Measurements from ENCODE around the gene CCSER1. TPM values are rescaled to one million over a fixed set of nuclear protein-coding genes. Genes with fewer than 3 reads are reported as not detected.

Gene CCSER1
- polyA plus RNA-seq, 1 donor from 2014 or later = 20.8 TPM

DNA sequence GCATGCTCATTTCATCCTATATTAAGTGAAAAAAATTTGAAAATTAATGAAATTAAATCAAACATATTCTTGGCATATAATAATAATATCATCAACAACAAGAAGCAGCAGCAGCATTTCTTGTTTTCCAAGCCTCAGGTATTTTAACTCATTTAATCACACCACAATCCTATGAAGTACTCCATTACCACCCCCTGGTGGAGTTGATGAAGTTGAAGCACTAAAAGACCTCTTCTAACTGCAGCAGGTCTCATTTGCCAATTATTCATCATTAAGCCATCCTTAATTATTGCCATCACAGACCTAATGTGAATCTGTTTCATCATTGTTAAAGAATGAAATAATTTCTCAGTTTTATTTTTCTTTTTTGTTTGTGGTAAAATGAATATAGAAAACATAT is 1375.2 kb downstream of the CCSER1 start:
- H3K9me2 ChIP-seq (ENCODE audit: insufficient read depth, low read length) = no peaks in the 10 kb centered on the region
- no peak overlapping the region for H3K4me3 ChIP-seq (ENCODE audit: low read length)
- H3K9ac ChIP-seq (ENCODE audit: low read length) = no peak overlapping the region
- H3K9me3 ChIP-seq (ENCODE audit: low read length) = no peaks in the 10 kb centered on the region
- H3K27ac ChIP-seq (ENCODE audit: low read length) = no peak overlapping the region
- H3K4me2 ChIP-seq (ENCODE audit: low read length) = no peak overlapping the region
- no peaks in the 10 kb centered on the region for H4K20me1 ChIP-seq (ENCODE audit: insufficient read depth)
- H3K79me2 ChIP-seq (replicated peaks; ENCODE audit: insufficient read depth, low read length) = no peaks in the 10 kb centered on the region
- no peaks in the 10 kb centered on the region for H3K36me3 ChIP-seq (ENCODE audit: insufficient read depth, low read length)
- no peaks in the 10 kb centered on the region for H3F3A ChIP-seq (ENCODE audit: insufficient read depth, low read length, poor library complexity, severe bottlenecking)
- H3K27me3 ChIP-seq (ENCODE audit: insufficient read depth, low read depth, low read length) = no peaks in the 10 kb centered on the region
- no peak overlapping the region for H2AFZ ChIP-seq (ENCODE audit: low read depth, low read length)
- TF ChIP-seq SMC3 (conservative IDR thresholded peaks at IDR 0.05; ENCODE audit: poor library complexity) = no peak
- TF ChIP-seq EP300 (conservative IDR thresholded peaks at IDR 0.05; ENCODE audit: poor library complexity, severe bottlenecking) = no peak
- no peak for TF ChIP-seq POLR2AphosphoS5 (IDR thresholded peaks at IDR 0.05)
- TF ChIP-seq EZH2 (IDR thresholded peaks at IDR 0.05; ENCODE audit: borderline replicate concordance, insufficient read depth, low read length, poor library complexity, severe bottlenecking) = no peak
- no peak for TF ChIP-seq TAF1 (IDR thresholded peaks at IDR 0.05; ENCODE audit: low read depth)
- TF ChIP-seq, protein P1, sequence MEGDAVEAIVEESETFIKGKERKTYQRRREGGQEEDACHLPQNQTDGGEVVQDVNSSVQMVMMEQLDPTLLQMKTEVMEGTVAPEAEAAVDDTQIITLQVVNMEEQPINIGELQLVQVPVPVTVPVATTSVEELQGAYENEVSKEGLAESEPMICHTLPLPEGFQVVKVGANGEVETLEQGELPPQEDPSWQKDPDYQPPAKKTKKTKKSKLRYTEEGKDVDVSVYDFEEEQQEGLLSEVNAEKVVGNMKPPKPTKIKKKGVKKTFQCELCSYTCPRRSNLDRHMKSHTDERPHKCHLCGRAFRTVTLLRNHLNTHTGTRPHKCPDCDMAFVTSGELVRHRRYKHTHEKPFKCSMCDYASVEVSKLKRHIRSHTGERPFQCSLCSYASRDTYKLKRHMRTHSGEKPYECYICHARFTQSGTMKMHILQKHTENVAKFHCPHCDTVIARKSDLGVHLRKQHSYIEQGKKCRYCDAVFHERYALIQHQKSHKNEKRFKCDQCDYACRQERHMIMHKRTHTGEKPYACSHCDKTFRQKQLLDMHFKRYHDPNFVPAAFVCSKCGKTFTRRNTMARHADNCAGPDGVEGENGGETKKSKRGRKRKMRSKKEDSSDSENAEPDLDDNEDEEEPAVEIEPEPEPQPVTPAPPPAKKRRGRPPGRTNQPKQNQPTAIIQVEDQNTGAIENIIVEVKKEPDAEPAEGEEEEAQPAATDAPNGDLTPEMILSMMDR (IDR thresholded peaks at IDR 0.05; ENCODE audit: poor library complexity, severe bottlenecking) = no peak
- TF ChIP-seq REST (IDR thresholded peaks at IDR 0.05; ENCODE audit: borderline replicate concordance) = no peak
- TF ChIP-seq RAD21 (conservative IDR thresholded peaks at IDR 0.05) = no peak
- TF ChIP-seq MXI1 (conservative IDR thresholded peaks at IDR 0.05; ENCODE audit: poor library complexity, severe bottlenecking) = no peak

- no peak overlapping the region for H3K4me2 ChIP-seq (ENCODE audit: low read length)
- H3K4me3 ChIP-seq (ENCODE audit: low read length) = no peak overlapping the region
- H3F3A ChIP-seq (ENCODE audit: insufficient read depth, low read length, poor library complexity, severe bottlenecking) = no peaks in the 10 kb centered on the region
- no peaks in the 10 kb centered on the region for H3K79me2 ChIP-seq (replicated peaks; ENCODE audit: insufficient read depth, low read length)
- no peaks in the 10 kb centered on the region for H4K20me1 ChIP-seq (ENCODE audit: insufficient read depth)
- no peak overlapping the region for H3K9ac ChIP-seq (ENCODE audit: low read length)
- H3K36me3 ChIP-seq (ENCODE audit: insufficient read depth, low read length) = no peaks in the 10 kb centered on the region
- no peak overlapping the region for H3K27ac ChIP-seq (ENCODE audit: low read length)
- no peak overlapping the region for H2AFZ ChIP-seq (ENCODE audit: low read depth, low read length)
- H3K9me3 ChIP-seq (ENCODE audit: low read length) = peaks cover 4% of the 10 kb centered on the region
- no peaks in the 10 kb centered on the region for H3K27me3 ChIP-seq (ENCODE audit: insufficient read depth, low read depth, low read length)
- H3K9me2 ChIP-seq (ENCODE audit: insufficient read depth, low read length) = no peaks in the 10 kb centered on the region
- TF ChIP-seq RAD21 (conservative IDR thresholded peaks at IDR 0.05) (no peak), TAF1 (IDR thresholded peaks at IDR 0.05; ENCODE audit: low read depth) (no peak), SMC3 (conservative IDR thresholded peaks at IDR 0.05; ENCODE audit: poor library complexity) (no peak), EZH2 (IDR thresholded peaks at IDR 0.05; ENCODE audit: borderline replicate concordance, insufficient read depth, low read length, poor library complexity, severe bottlenecking) (no peak), POLR2AphosphoS5 (IDR thresholded peaks at IDR 0.05) (no peak), REST (IDR thresholded peaks at IDR 0.05; ENCODE audit: borderline replicate concordance) (no peak), MXI1 (conservative IDR thresholded peaks at IDR 0.05; ENCODE audit: poor library complexity, severe bottlenecking) (no peak), EP300 (conservative IDR thresholded peaks at IDR 0.05; ENCODE audit: poor library complexity, severe bottlenecking) (no peak)
- TF ChIP-seq, protein P1 (IDR thresholded peaks at IDR 0.05; ENCODE audit: poor library complexity, severe bottlenecking) = no peak
These were observed 1386.1 kb downstream of the CCSER1 start for GRCh38 chr4:91513326-91513725.

All from neural cell (in vitro differentiated cells).